Hematopoietic multipotent progenitor cell treated with erythropoietin and hydrocortisone succinate and interleukin-3 and kit ligand, for 8 days (in vitro differentiated cells): ENCODE measurements around the gene RBM47.
"Not testable (repeated sequence)": the region's sequence is repeated elsewhere in the genome, so short reads cannot be mapped to it uniquely, and the experiment has no call there.

Experiments used
- DNase-seq: peaks from one replicate; pipeline ENCODE4 v3.0.0-alpha.2; 2015

The RBM47 gene

GRCh38 chr4:40524366-40525041 lies 105.2 kb downstream of the RBM47 start:
- no peak for DNase-seq

GRCh38 chr4:40523581-40523980 lies 106.1 kb downstream of the RBM47 start:
- no peak for DNase-seq

- DNase-seq = no peak
These were observed 107.7 kb downstream of the RBM47 start for GRCh38 chr4:40521957-40522356.

GRCh38 chr4:40520533-40520932 lies 109.1 kb downstream of the RBM47 start:
- DNase-seq = no peak

- not testable (repeated sequence) for DNase-seq
These were observed 112.6 kb downstream of the RBM47 start for GRCh38 chr4:40517081-40517480.

- DNase-seq = no peak
These were observed 113.0 kb downstream of the RBM47 start for GRCh38 chr4:40516651-40517050.

- DNase-seq = peak; percentile 61
These were observed 114.0 kb downstream of the RBM47 start for GRCh38 chr4:40515398-40516293.

- no peak for DNase-seq
These were observed 114.6 kb downstream of the RBM47 start for GRCh38 chr4:40515037-40515397.

- no peak for DNase-seq
These were observed 115.1 kb downstream of the RBM47 start for GRCh38 chr4:40514497-40514951.

- no peak for DNase-seq
These were observed 118.5 kb downstream of the RBM47 start for GRCh38 chr4:40511036-40511614.

GRCh38 chr4:40507977-40508376 lies 121.7 kb downstream of the RBM47 start:
- DNase-seq = no peak

GRCh38 chr4:40506492-40506891 lies 123.2 kb downstream of the RBM47 start:
- no peak for DNase-seq

- no peak for DNase-seq
These were observed 123.6 kb downstream of the RBM47 start for GRCh38 chr4:40506066-40506465.

GRCh38 chr4:40502934-40503333 lies 126.7 kb downstream of the RBM47 start:
- no peak for DNase-seq

- no peak for DNase-seq
These were observed 127.4 kb downstream of the RBM47 start for GRCh38 chr4:40502220-40502619.

GRCh38 chr4:40500781-40501180 lies 128.9 kb downstream of the RBM47 start:
- DNase-seq = no peak

GRCh38 chr4:40493160-40493559 lies 136.5 kb downstream of the RBM47 start:
- DNase-seq = no peak

GRCh38 chr4:40492691-40493090 lies 137.0 kb downstream of the RBM47 start:
- DNase-seq = no peak

GRCh38 chr4:40490481-40490880 lies 139.2 kb downstream of the RBM47 start:
- no peak for DNase-seq

- DNase-seq = no peak
These were observed 139.7 kb downstream of the RBM47 start for GRCh38 chr4:40489961-40490360.

GRCh38 chr4:40486534-40486933 lies 143.1 kb downstream of the RBM47 start:
- DNase-seq = no peak

GRCh38 chr4:40484346-40485090 lies 145.1 kb downstream of the RBM47 start:
- DNase-seq = no peak

GRCh38 chr4:40482985-40483647 lies 146.5 kb downstream of the RBM47 start:
- no peak for DNase-seq
